Fibroblast of lung (primary cell): ENCODE results near the gene C3orf20. TPM values are rescaled to one million over a fixed set of nuclear protein-coding genes. Genes with fewer than 3 reads are reported as not detected.

ENCODE experiments used
- DNase-seq, 2 donors: peaks; one replicate each; pipeline versions ENCODE4 v3.0.0 to v3.0.0-alpha.2; 2010; ENCODE audit warnings: low read depth in 2 of 2
- H2AFZ ChIP-seq: 2 replicates; pipeline ENCODE4 v1.5.1; 2012; ENCODE audit warnings: low read length, control low read depth, inconsistent platforms
- H3K27ac ChIP-seq: 2 replicates; pipeline ENCODE4 v1.5.1; 2011; ENCODE audit warnings: low read length, control low read depth; ENCODE audit not compliant: insufficient read depth
- H3K27me3 ChIP-seq: 2 replicates; pipeline ENCODE4 v1.5.1; 2011; ENCODE audit warnings: mild to moderate bottlenecking, low read length; ENCODE audit not compliant: control insufficient read depth, insufficient read depth
- H3K36me3 ChIP-seq: 2 replicates; pipeline ENCODE4 v1.5.1; 2011; ENCODE audit warnings: low read length; ENCODE audit not compliant: control insufficient read depth, insufficient read depth
- H3K4me1 ChIP-seq: 2 replicates; pipeline ENCODE4 v1.5.1; 2011; ENCODE audit warnings: low read length; ENCODE audit not compliant: control insufficient read depth, insufficient read depth; ENCODE audit errors: extremely low read depth
- H3K4me2 ChIP-seq: 2 replicates; pipeline ENCODE4 v1.5.1; 2011; ENCODE audit warnings: low read length, control low read depth; ENCODE audit not compliant: insufficient read depth; ENCODE audit errors: extremely low read depth
- H3K4me3 ChIP-seq, 4 experiments: fragments of 200-600 bp in 1 of 4; sonication (generic) in 1 of 4; replicated peaks in 1 of 4; 2 replicates each; pipeline ENCODE4 v1.5.1; 2011 to 2016; ENCODE audit warnings: low read length in 4 of 4, low read depth in 3 of 4, mild to moderate bottlenecking in 3 of 4, control low read depth in 2 of 4, inconsistent platforms in 1 of 4, mixed read lengths in 1 of 4; ENCODE audit not compliant: insufficient read depth in 1 of 4; ENCODE audit errors: control extremely low read depth in 1 of 4
- H3K79me2 ChIP-seq: 2 replicates; pipeline ENCODE4 v1.5.1; 2012; ENCODE audit warnings: mild to moderate bottlenecking, low read length, inconsistent platforms; ENCODE audit not compliant: control insufficient read depth, insufficient read depth
- H3K9ac ChIP-seq: 2 replicates; pipeline ENCODE4 v1.5.1; 2011; ENCODE audit warnings: mild to moderate bottlenecking, low read length, control low read depth; ENCODE audit not compliant: insufficient read depth
- H3K9me3 ChIP-seq: 2 replicates; pipeline ENCODE4 v1.5.1; 2012; ENCODE audit warnings: low read depth, low read length; ENCODE audit not compliant: control insufficient read depth, insufficient read depth
- H4K20me1 ChIP-seq: 2 replicates; pipeline ENCODE4 v1.5.1; 2011; ENCODE audit warnings: low read length; ENCODE audit not compliant: control insufficient read depth, insufficient read depth; ENCODE audit errors: extremely low read depth
- EZH2 ChIP-seq: IDR thresholded peaks from 2 replicates; pipeline ENCODE4 v1.5.1; 2012; ENCODE audit warnings: low read length, control low read depth, mild to moderate bottlenecking; ENCODE audit errors: missing control alignments
- polyA plus RNA-seq, 2 donors: library from polyadenylated mRNA; depleted of rRNA in 1 of 2; stranded (reverse) in 1 of 2; unstranded in 1 of 2; fragments of >200 nt; gene quantifications; 2 replicates each; pipeline ENCODE4 v1.2.1, GENCODE V29; 2011 to 2012; ENCODE audit warnings: missing spikeins in 1 of 2
- total RNA-seq: library from RNA; depleted of rRNA; stranded (reverse); fragments of >200 nt; gene quantifications from 2 replicates; pipeline ENCODE4 v1.2.1, GENCODE V29; 2014
- TF ChIP-seq, protein P1 (sequence below), 2 donors: IDR thresholded peaks in 1 of 2; conservative IDR thresholded peaks in 1 of 2; 1 replicate in 1 of 2; 2 replicates in 1 of 2; pipeline ENCODE4 v1.5.1; 2011 to 2012; ENCODE audit warnings: low read length in 2 of 2, control low read depth in 1 of 2, inconsistent platforms in 1 of 2, low read depth in 1 of 2, mild to moderate bottlenecking in 1 of 2

Gene C3orf20
- total and polyA plus RNA-seq, 2 donors (not counting 1 experiment from before 2014, with no cell fraction given), result not detected

- H3K9ac ChIP-seq, result no peak overlapping the region
- H3K79me2 ChIP-seq, result no peaks in the 10 kb centered on the region
- no peaks in the 10 kb centered on the region for H3K36me3 ChIP-seq
- H3K9me3 ChIP-seq, result no peaks in the 10 kb centered on the region
- no peak for DNase-seq
- H4K20me1 ChIP-seq, result no peaks in the 10 kb centered on the region
- H3K4me3 ChIP-seq, result no peak overlapping the region
- H3K27me3 ChIP-seq, result no peaks in the 10 kb centered on the region
- no peak overlapping the region for H3K4me2 ChIP-seq
- no peaks in the 10 kb centered on the region for H3K4me1 ChIP-seq
- no peak for TF ChIP-seq EZH2
- TF ChIP-seq, protein P1, sequence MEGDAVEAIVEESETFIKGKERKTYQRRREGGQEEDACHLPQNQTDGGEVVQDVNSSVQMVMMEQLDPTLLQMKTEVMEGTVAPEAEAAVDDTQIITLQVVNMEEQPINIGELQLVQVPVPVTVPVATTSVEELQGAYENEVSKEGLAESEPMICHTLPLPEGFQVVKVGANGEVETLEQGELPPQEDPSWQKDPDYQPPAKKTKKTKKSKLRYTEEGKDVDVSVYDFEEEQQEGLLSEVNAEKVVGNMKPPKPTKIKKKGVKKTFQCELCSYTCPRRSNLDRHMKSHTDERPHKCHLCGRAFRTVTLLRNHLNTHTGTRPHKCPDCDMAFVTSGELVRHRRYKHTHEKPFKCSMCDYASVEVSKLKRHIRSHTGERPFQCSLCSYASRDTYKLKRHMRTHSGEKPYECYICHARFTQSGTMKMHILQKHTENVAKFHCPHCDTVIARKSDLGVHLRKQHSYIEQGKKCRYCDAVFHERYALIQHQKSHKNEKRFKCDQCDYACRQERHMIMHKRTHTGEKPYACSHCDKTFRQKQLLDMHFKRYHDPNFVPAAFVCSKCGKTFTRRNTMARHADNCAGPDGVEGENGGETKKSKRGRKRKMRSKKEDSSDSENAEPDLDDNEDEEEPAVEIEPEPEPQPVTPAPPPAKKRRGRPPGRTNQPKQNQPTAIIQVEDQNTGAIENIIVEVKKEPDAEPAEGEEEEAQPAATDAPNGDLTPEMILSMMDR (conservative IDR thresholded peaks at IDR 0.05 in 1 of 2, IDR thresholded peaks at IDR 0.05 in 1 of 2; ENCODE audit: low read depth in 1 of 2, low read length in 2 of 2), result no peak
- H2AFZ ChIP-seq, result no peak overlapping the region
- H3K27ac ChIP-seq, result no peak overlapping the region
Measured at GRCh38 chr3:14740983-14741382, 66.0 kb downstream of the C3orf20 start.

- no peaks in the 10 kb centered on the region for H3K36me3 ChIP-seq
- no peak for DNase-seq
- H3K27me3 ChIP-seq, result no peaks in the 10 kb centered on the region
- no peak overlapping the region for H3K9ac ChIP-seq
- no peaks in the 10 kb centered on the region for H3K79me2 ChIP-seq
- H3K4me2 ChIP-seq, result no peak overlapping the region
- H2AFZ ChIP-seq, result no peak overlapping the region
- H3K27ac ChIP-seq, result no peak overlapping the region
- H3K4me1 ChIP-seq, result no peaks in the 10 kb centered on the region
- no peak for TF ChIP-seq EZH2
- TF ChIP-seq, protein P1 (conservative IDR thresholded peaks at IDR 0.05 in 1 of 2, IDR thresholded peaks at IDR 0.05 in 1 of 2; ENCODE audit: low read depth in 1 of 2, low read length in 2 of 2), result no peak
- no peak overlapping the region for H3K4me3 ChIP-seq
- no peaks in the 10 kb centered on the region for H4K20me1 ChIP-seq
- no peaks in the 10 kb centered on the region for H3K9me3 ChIP-seq
Measured at GRCh38 chr3:14741510-14741909, 66.6 kb downstream of the C3orf20 start.

- no peak overlapping the region for H2AFZ ChIP-seq
- no peak for TF ChIP-seq EZH2
- TF ChIP-seq, protein P1 (conservative IDR thresholded peaks at IDR 0.05 in 1 of 2, IDR thresholded peaks at IDR 0.05 in 1 of 2; ENCODE audit: low read depth in 1 of 2, low read length in 2 of 2), result no peak
- H3K27ac ChIP-seq, result no peak overlapping the region
- no peaks in the 10 kb centered on the region for H4K20me1 ChIP-seq
- DNase-seq, result no peak
- H3K9me3 ChIP-seq, result no peaks in the 10 kb centered on the region
- no peaks in the 10 kb centered on the region for H3K4me1 ChIP-seq
- no peaks in the 10 kb centered on the region for H3K27me3 ChIP-seq
- H3K4me2 ChIP-seq, result no peak overlapping the region
- no peaks in the 10 kb centered on the region for H3K36me3 ChIP-seq
- H3K79me2 ChIP-seq, result no peaks in the 10 kb centered on the region
- H3K4me3 ChIP-seq, result no peak overlapping the region
- no peak overlapping the region for H3K9ac ChIP-seq
Measured at GRCh38 chr3:14744556-14744955, 69.6 kb downstream of the C3orf20 start.
